SIG-M5 treated with dmso at 0.1 percent for 504 hours (cell line): Measurements from ENCODE around the gene BCL7A.

Experiments
- DNase-seq: peaks from one replicate; lab custom pipeline; 2025; ENCODE audit not compliant: unreplicated experiment; lab: John Stamatoyannopoulos, UW

The BCL7A gene

GRCh38 chr12:122076743-122077495, 55.2 kb downstream of the BCL7A start:
- peak; percentile 59 for DNase-seq

- peak; percentile 85 for DNase-seq
Observed at GRCh38 chr12:122078141-122079032, 56.7 kb downstream of the BCL7A start, which contains the start of gene MLXIP. Gene MLXIP, plus strand, starts transcription at chr12:122078756. Its CDS starts 98 bp downstream, at chr12:122078854.

- DNase-seq: peak; percentile 59
Observed at GRCh38 chr12:122079033-122079531, 57.4 kb downstream of the BCL7A start.

- peak; percentile 82 for DNase-seq
Observed at GRCh38 chr12:122079532-122080081, 57.9 kb downstream of the BCL7A start.

DNA sequence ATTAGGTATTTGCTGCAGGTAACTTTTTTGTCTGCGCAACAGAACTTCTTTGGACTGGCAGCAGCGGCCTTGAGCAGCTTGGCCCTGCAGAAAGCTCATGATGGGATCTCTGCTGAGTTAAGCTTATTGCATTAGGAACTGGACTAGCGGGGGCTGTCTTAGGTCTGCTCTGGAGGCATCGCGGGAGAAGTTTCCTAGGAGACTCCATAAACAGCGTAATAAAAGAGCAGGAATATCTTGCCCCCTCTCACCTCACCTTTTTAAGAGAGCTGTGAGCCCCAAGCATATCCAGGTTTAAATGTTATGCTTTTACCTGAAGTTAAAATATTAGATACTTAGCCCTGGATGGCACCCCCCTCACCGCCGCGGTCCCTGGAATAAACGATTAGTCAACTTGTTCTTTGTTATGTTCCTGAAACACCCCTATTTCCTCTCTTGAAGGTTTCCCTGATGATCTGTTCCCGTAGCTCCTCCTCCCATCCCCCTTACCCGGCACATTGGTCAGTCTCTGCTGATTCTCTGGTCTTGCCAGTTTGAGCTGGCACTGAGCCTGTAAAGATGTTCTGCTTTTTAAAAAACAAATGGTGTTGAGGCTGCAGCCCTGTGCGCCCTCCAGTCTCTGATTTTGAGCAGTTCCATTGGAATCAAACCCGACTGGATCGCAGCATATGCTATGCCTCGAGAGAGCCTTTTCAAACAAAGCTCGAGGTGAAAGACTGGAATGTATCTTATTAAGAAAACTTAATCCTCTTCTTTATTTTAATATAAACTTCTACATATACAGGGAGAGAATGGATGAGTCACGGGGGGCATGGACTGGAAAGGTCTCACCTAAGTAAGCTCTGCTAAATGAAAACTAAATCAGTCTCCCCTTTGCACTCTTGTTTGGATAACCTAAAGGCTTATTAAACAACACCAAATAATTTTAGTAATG, 58.7 kb downstream of the BCL7A start:
- peak; percentile 88 for DNase-seq

DNA sequence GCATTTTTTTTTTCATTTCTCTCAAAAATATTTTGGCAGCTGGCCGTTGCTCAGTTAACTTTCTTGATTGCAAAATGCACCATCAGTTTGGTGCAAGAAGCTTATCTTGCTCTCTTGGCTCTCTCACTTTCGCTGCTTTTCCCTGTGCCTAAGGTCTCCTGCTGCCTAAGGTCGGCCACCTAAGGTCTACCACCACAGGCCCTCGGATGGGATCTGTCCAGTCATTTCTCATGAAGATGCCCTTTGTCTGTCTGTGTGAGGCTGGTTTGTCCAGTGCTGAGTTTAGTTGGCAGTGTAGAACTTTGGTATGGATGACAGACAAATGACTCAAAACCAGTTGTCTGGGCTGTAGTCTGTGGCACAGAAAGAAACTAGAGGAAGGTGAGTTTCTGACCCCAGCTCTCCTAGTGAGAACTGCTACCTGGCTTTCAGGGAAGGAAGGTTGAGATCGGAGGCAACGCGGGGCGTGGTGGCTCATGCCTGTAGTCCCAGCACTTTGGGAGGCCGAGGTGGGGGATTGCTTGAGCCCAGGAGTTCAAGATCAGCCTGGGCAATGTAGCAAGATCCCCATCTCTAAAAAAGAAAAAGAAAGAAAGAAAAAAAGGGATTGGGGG, 59.5 kb downstream of the BCL7A start:
- DNase-seq: peak; percentile 47

- peak; percentile 94 for DNase-seq
Observed at GRCh38 chr12:122081697-122082221, 60.1 kb downstream of the BCL7A start.

GRCh38 chr12:122082621-122083356, 61.1 kb downstream of the BCL7A start:
- no peak for DNase-seq

DNA sequence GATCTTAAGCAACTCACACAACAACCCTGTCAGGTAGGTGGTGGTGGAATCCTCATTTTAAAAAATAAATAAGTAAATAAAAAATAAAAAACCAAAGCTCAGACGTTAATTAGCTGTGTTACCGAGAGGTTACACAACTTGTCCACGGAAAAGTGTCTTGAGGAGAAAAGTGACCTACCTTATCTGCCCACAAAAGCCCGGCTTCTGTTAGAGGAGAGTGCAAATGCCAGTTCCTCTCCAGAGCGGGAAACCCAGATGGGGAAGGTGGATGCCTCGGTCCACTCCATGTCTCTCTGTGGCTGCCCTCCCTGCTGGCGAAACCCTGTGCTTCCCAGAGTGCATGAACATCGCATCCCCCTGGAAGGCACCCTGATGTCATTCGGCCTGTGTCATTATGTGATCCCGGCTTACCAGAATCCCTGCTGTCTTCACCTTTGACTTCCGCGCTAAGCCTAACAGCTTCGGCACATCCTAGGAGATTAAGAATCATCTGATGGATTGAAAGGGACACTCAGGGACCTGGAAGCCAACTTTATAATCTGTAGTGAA, 63.2 kb downstream of the BCL7A start:
- DNase-seq: no peak

DNA sequence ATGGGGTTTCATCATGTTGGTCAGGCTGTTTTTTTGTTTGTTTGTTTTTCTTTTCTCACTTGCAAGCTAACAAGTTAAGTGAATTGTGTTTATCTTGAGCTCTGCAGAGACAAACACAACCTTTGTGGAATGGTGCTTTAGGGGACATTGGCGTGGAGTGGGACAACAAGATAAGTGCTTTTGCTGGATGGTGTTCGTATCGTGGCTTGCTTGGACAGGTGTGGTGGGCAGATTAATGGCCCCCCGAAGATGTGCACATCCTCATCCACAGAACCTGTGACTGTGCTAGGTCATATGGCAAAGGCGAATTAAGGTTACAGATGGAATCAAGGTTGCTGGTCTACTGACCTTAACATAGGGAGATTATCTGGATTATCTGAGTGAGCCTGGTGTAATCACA, 63.9 kb downstream of the BCL7A start:
- DNase-seq: no peak

DNA sequence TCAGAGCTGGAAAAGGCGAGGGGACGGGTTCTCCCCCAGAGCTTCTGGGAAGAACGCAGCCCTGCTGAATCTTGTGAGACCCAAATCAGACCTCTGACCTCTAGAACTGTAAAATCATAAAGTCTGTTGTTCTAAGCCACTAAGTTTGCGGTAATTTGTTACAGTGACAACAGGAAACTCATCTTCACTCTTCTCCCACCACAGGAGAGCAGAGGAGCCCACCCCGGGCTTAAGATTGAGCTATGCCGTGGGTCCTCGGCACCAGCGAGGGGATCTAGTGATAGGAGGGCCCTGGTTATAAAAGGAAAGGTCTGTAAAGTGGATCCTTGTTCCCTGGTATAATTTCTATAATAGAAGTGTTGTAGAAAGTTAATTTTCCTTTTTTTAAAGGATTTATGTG, 64.4 kb downstream of the BCL7A start:
- DNase-seq: no peak

GRCh38 chr12:122086641-122087285, 65.1 kb downstream of the BCL7A start:
- DNase-seq: no peak

GRCh38 chr12:122087431-122088178, 65.9 kb downstream of the BCL7A start:
- no peak for DNase-seq

- no peak for DNase-seq
Observed at GRCh38 chr12:122088179-122088810, 66.6 kb downstream of the BCL7A start.

DNA sequence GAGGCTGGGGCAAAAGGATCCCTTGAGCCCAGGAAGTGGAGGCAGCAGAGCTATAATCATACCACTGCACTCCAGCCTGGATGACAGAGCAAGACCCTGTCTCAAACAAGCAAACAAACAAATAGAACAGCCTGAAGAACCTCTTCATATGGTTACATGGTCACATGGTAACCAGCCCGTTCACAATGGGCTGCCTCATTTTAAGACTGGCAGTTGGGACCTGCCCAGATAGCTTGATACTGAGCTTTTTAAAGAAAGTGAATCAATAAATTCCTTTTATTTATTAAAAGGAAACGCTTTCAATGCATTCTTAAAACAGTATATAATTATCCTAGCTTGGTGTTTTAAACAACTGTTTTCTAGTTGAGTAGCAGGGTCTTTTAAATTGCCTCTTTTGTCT, 67.4 kb downstream of the BCL7A start:
- DNase-seq: no peak

GRCh38 chr12:122090759-122091515, 69.3 kb downstream of the BCL7A start:
- DNase-seq: peak; percentile 91
